ENCODE data around the gene PTS. TPM values are rescaled to one million over a fixed set of nuclear protein-coding genes. Genes with fewer than 3 reads are reported as not detected.

PTS gene
- total and polyA plus RNA-seq, 9 of the 15 experiments (the other 6 are each of a cell fraction or from before 2014, with no cell fraction given), result 27.1 to 72.7 (median 41.1) TPM

DNA sequence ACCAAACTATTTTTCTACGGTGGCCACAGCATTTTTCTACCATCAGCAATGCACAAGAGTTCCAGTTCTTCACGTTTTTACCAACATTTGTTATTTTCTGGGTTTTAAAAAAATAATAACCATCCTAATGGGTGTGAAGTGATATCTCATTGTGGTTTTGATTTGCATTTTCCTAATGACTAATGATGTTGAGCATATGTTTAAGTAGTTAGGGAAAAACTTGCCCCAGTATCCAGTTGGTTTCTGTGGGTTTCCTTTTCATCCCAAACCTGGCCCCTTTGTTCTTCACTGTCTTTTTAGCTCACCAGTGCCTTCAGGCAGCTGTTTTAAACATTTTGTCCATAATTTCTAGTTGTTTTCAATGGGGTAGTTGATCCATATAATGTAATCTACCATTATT lies 14.7 kb upstream of the PTS start:
- intact Hi-C loops (cut with micrococcal nuclease) (no loop called here), in situ Hi-C loops (cut with MboI) (no loop called here)
- ChIA-PET CTCF (ENCODE audit: low intra/inter-chr PET ratio) (no interaction called here), POLR2A (no interaction called here)
- Histone ChIP-seq H3K9ac (ENCODE audit: insufficient read depth in 1 of 2, low read depth in 2 of 2, low read length in 2 of 2) (no peak overlapping the region), H3K27ac (ENCODE audit: extremely low read depth, low read depth, low read length) (no peak overlapping the region), H3K9me3 (replicated peaks; ENCODE audit: control insufficient read depth, insufficient read depth, low read depth, low read length) (no peaks in the 10 kb centered on the region), H2AFZ (ENCODE audit: low read depth, low read length) (no peak overlapping the region), H3K4me3 (no peak overlapping the region), H3K4me2 (ENCODE audit: insufficient read depth, low read length) (no peak overlapping the region), H4K20me1 (replicated peaks; ENCODE audit: control insufficient read depth, insufficient read depth, low read length) (no peaks in the 10 kb centered on the region), H3K36me3 (ENCODE audit: control insufficient read depth, insufficient read depth, low read length) (no peaks in the 10 kb centered on the region), H3K9me1 (ENCODE audit: control insufficient read depth, insufficient read depth, low read length) (no peaks in the 10 kb centered on the region), H3K4me1 (replicated peaks in 1 of 2; ENCODE audit: control insufficient read depth in 2 of 2, insufficient read depth in 2 of 2, low read length in 2 of 2) (no peaks in the 10 kb centered on the region), H3K79me2 (ENCODE audit: control insufficient read depth, insufficient read depth, low read length) (no peaks in the 10 kb centered on the region), H3K27me3 (ENCODE audit: control insufficient read depth in 2 of 2, insufficient read depth in 2 of 2, low read length in 2 of 2) (peaks cover 0 to 2% of the 10 kb centered on the region in 2 experiments; a peak in 2 of 5 replicates)
- 2% methylated on average over 2 of the region's 2 CpGs for WGBS (ENCODE audit: insufficient coverage, low coverage, missing lambda C conversion rate)
- DNase-seq (ENCODE audit: extremely low read depth in 1 of 4, low spot score in 3 of 4) (no peak), FAIRE-seq (no peak), ATAC-seq (no peak)
- BruUV-seq (replicated peaks), result no TSS peak
- TF ChIP-seq ADNP (tag; IDR thresholded peaks at IDR 0.05), result no peak
- no peak for TF ChIP-seq SMARCB1 (IDR thresholded peaks at IDR 0.05; ENCODE audit: insufficient read length, low read depth)
- TF ChIP-seq, protein P1, sequence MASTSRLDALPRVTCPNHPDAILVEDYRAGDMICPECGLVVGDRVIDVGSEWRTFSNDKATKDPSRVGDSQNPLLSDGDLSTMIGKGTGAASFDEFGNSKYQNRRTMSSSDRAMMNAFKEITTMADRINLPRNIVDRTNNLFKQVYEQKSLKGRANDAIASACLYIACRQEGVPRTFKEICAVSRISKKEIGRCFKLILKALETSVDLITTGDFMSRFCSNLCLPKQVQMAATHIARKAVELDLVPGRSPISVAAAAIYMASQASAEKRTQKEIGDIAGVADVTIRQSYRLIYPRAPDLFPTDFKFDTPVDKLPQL (IDR thresholded peaks at IDR 0.05; ENCODE audit: extremely low read depth, insufficient read length), result no peak
- no peak for TF ChIP-seq TRIM28 (IDR thresholded peaks at IDR 0.05)
- no peak for TF ChIP-seq ZNF75A (CRISPR knock-in tag; IDR thresholded peaks at IDR 0.05)
- TF ChIP-seq HEY1 (CRISPR knock-in tag; IDR thresholded peaks at IDR 0.05; ENCODE audit: borderline replicate concordance), result no peak
- TF ChIP-seq, protein P2, sequence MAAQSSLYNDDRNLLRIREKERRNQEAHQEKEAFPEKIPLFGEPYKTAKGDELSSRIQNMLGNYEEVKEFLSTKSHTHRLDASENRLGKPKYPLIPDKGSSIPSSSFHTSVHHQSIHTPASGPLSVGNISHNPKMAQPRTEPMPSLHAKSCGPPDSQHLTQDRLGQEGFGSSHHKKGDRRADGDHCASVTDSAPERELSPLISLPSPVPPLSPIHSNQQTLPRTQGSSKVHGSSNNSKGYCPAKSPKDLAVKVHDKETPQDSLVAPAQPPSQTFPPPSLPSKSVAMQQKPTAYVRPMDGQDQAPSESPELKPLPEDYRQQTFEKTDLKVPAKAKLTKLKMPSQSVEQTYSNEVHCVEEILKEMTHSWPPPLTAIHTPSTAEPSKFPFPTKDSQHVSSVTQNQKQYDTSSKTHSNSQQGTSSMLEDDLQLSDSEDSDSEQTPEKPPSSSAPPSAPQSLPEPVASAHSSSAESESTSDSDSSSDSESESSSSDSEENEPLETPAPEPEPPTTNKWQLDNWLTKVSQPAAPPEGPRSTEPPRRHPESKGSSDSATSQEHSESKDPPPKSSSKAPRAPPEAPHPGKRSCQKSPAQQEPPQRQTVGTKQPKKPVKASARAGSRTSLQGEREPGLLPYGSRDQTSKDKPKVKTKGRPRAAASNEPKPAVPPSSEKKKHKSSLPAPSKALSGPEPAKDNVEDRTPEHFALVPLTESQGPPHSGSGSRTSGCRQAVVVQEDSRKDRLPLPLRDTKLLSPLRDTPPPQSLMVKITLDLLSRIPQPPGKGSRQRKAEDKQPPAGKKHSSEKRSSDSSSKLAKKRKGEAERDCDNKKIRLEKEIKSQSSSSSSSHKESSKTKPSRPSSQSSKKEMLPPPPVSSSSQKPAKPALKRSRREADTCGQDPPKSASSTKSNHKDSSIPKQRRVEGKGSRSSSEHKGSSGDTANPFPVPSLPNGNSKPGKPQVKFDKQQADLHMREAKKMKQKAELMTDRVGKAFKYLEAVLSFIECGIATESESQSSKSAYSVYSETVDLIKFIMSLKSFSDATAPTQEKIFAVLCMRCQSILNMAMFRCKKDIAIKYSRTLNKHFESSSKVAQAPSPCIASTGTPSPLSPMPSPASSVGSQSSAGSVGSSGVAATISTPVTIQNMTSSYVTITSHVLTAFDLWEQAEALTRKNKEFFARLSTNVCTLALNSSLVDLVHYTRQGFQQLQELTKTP (IDR thresholded peaks at IDR 0.05; ENCODE audit: low read depth in 1 of 2, partially characterized antibody in 2 of 2), result no peak
- no peak for TF ChIP-seq ZNF41 (CRISPR knock-in tag; conservative IDR thresholded peaks at IDR 0.05)
- TF ChIP-seq, protein P3, sequence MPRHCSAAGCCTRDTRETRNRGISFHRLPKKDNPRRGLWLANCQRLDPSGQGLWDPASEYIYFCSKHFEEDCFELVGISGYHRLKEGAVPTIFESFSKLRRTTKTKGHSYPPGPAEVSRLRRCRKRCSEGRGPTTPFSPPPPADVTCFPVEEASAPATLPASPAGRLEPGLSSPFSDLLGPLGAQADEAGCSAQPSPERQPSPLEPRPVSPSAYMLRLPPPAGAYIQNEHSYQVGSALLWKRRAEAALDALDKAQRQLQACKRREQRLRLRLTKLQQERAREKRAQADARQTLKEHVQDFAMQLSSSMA (CRISPR knock-in tag; IDR thresholded peaks at IDR 0.05), result no peak
- TF ChIP-seq KAT8 (IDR thresholded peaks at IDR 0.05; ENCODE audit: low read depth), result no peak
- TF ChIP-seq THRAP3 (IDR thresholded peaks at IDR 0.05; ENCODE audit: borderline replicate concordance), result no peak
- no peak for TF ChIP-seq MAZ (CRISPR knock-in tag; conservative IDR thresholded peaks at IDR 0.05 in 1 of 2, IDR thresholded peaks at IDR 0.05 in 1 of 2)
- TF ChIP-seq, protein P4, sequence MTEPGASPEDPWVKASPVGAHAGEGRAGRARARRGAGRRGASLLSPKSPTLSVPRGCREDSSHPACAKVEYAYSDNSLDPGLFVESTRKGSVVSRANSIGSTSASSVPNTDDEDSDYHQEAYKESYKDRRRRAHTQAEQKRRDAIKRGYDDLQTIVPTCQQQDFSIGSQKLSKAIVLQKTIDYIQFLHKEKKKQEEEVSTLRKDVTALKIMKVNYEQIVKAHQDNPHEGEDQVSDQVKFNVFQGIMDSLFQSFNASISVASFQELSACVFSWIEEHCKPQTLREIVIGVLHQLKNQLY (CRISPR knock-in tag; conservative IDR thresholded peaks at IDR 0.05), result no peak
- TF ChIP-seq JUND (IDR thresholded peaks at IDR 0.05; ENCODE audit: borderline replicate concordance, low read depth, low read length), result no peak
- no peak for TF ChIP-seq JUND (tag; IDR thresholded peaks at IDR 0.05; ENCODE audit: borderline replicate concordance, low read depth, low read length)
- TF ChIP-seq ZNF253 (CRISPR knock-in tag; conservative IDR thresholded peaks at IDR 0.05), result no peak
- no peak for TF ChIP-seq RFX1 (IDR thresholded peaks at IDR 0.05)
- TF ChIP-seq MCM2 (IDR thresholded peaks at IDR 0.05; ENCODE audit: low read depth), result no peak

Measured in K562 (cell line).